GM12878 (cell line): Measurements from ENCODE around the gene DAGLA. TPM values are rescaled to one million over a fixed set of nuclear protein-coding genes. Genes with fewer than 3 reads are reported as not detected.

Experiments used
- ATAC-seq: fragments of 200-7000 bp; cut with Tn5 transposase; 3 replicates; pipeline ENCODE4 v1.9.1; 2020; ENCODE audit warnings: mild to moderate bottlenecking, moderate library complexity
- BruUV-seq: library from RNA; stranded (reverse); fragments of 400-500 nt; replicated peaks from 2 replicates; lab custom pipeline; 2021; lab: Mats Ljungman, UMichigan
- CTCF ChIA-PET: fragments of 300-600 bp; sonication (Branson Sonifier 250); formaldehyde crosslinking; extraction: SDS; loops from one replicate; lab custom pipeline; 2021; ENCODE audit warnings: inconsistent platforms; lab: Yijun Ruan, JAX
- POLR2A ChIA-PET: fragments of 350-600 bp; formaldehyde crosslinking; extraction: SDS; loops from one replicate; lab custom pipeline; 2021; ENCODE audit warnings: inconsistent platforms; lab: Charles Lee
- RAD21 ChIA-PET: fragments of 300-600 bp; sonication (Branson Sonifier 250); formaldehyde crosslinking; loops from one replicate; lab custom pipeline; 2023; ENCODE audit warnings: antibody characterized with exemption; ENCODE audit not compliant: unreplicated experiment; lab: Charles Lee
- SMC1A ChIA-PET: fragments of 300-600 bp; sonication (Branson Sonifier 250); formaldehyde crosslinking; loops from one replicate; lab custom pipeline; 2023; ENCODE audit not compliant: unreplicated experiment, uncharacterized antibody; lab: Charles Lee
- DNase-seq: peaks from one replicate; pipeline ENCODE4 v3.0.0-alpha.2; 2011; ENCODE audit warnings: low read depth, low spot score
- FAIRE-seq: peaks from 3 replicates; lab custom pipeline; 2011; peaks lifted over from hg19 to GRCh38; lab: Jason Lieb, UNC
- H2AFZ ChIP-seq: 2 replicates; pipeline ENCODE4 v1.6.0; 2011; ENCODE audit warnings: low read depth, low read length, control low read depth; ENCODE audit not compliant: control insufficient read depth
- H3K27ac ChIP-seq: 2 replicates; pipeline ENCODE4 v1.5.1; 2011; ENCODE audit warnings: control low read depth; ENCODE audit not compliant: control insufficient read depth, insufficient read depth
- H3K27me3 ChIP-seq, 2 experiments: replicated peaks in 1 of 2; 2 replicates each; pipeline versions ENCODE4 v1.6.0 to v1.6.1; 2011; ENCODE audit warnings: low read length in 1 of 2; ENCODE audit not compliant: control insufficient read depth in 2 of 2, insufficient read depth in 2 of 2
- H3K36me3 ChIP-seq, 2 experiments: 2 replicates each; pipeline ENCODE4 v1.5.1; 2011; ENCODE audit warnings: low read length in 1 of 2; ENCODE audit not compliant: control insufficient read depth in 2 of 2, insufficient read depth in 2 of 2
- H3K4me1 ChIP-seq: 2 replicates; pipeline ENCODE4 v1.6.1; 2011; ENCODE audit warnings: mild to moderate bottlenecking, low read length, moderate library complexity, mixed read lengths; ENCODE audit not compliant: control insufficient read depth, insufficient read depth
- H3K4me2 ChIP-seq: 2 replicates; pipeline ENCODE4 v1.6.0; 2011; ENCODE audit warnings: control low read depth; ENCODE audit not compliant: control insufficient read depth, insufficient read depth
- H3K4me3 ChIP-seq: fragments of 200-600 bp; sonication (generic); 2 replicates; pipeline ENCODE4 v1.5.1; 2016
- H3K79me2 ChIP-seq: 2 replicates; pipeline ENCODE4 v1.6.0; 2011; ENCODE audit warnings: low read length; ENCODE audit not compliant: control insufficient read depth, insufficient read depth
- H3K9ac ChIP-seq: 2 replicates; pipeline ENCODE4 v1.8.0; 2011; ENCODE audit warnings: low read length, control low read depth, mixed read lengths; ENCODE audit not compliant: control insufficient read depth, insufficient read depth
- H3K9me3 ChIP-seq: replicated peaks from 3 replicates; pipeline ENCODE4 v1.5.1; 2011; ENCODE audit warnings: mild to moderate bottlenecking, low read length; ENCODE audit not compliant: control insufficient read depth, insufficient read depth
- H4K20me1 ChIP-seq: 2 replicates; pipeline ENCODE4 v1.6.0; 2011; ENCODE audit not compliant: control insufficient read depth, insufficient read depth
- SMC3 ChIP-seq: IDR thresholded peaks from 2 replicates; pipeline ENCODE4 v1.6.1; 2011; ENCODE audit warnings: low read length, improper control_type of control experiment, borderline replicate concordance
- TBL1XR1 ChIP-seq: IDR thresholded peaks from 2 replicates; pipeline ENCODE4 v1.6.1; 2012; ENCODE audit warnings: low read depth, low read length, improper control_type of control experiment
- WRNIP1 ChIP-seq: IDR thresholded peaks from 2 replicates; pipeline ENCODE4 v1.6.1; 2011; ENCODE audit warnings: low read depth, low read length, improper control_type of control experiment, borderline replicate concordance
- WGBS: methylation state at CpG from one replicate; pipeline ENCODE4 v1.1.6; 2016; ENCODE audit warnings: low lambda C conversion rate; ENCODE audit not compliant: insufficient replicate concordance, insufficient coverage; ENCODE audit errors: missing lambda C conversion rate; 5-methylcytosine and 5-hydroxymethylcytosine counted together
- in situ Hi-C: fragments of 300-500 bp; cut with MboI; formaldehyde crosslinking; loops from 9 replicates; pipeline ENCODE4 v1.14.3; 2018; ENCODE audit warnings: mixed read lengths
- intact Hi-C: fragments of 100-400 bp; cut with micrococcal nuclease; formaldehyde crosslinking; loops from one replicate; pipeline ENCODE4 v1.14.2; 2022; ENCODE audit not compliant: unreplicated experiment
- polyA plus RNA-seq, 11 experiments: library from polyadenylated mRNA; depleted of rRNA in 4 of 11; unstranded in 6 of 11; stranded (reverse) in 5 of 11; fragments of >200 nt; fragmentation: Nextera tagmentation in 4 of 11; fragmentation: Illumina TruSeq in 1 of 11; extraction: Ambion mirVana in 4 of 11; extraction: Trizol in 1 of 11; gene quantifications; 1 replicate in 1 of 11; 2 replicates in 10 of 11; pipeline versions ENCODE4 v1.2.1 to v1.2.3, GENCODE V29; 2011 to 2016; ENCODE audit warnings: inconsistent platforms in 2 of 11, missing spikeins in 2 of 11, low read depth in 1 of 11
- total RNA-seq, 4 experiments: library from RNA; depleted of rRNA in 3 of 4; stranded (reverse); fragments of >200 nt in 3 of 4; fragmentation: Illumina TruSeq in 1 of 4; extraction: Trizol in 1 of 4; gene quantifications; 2 replicates each; pipeline versions ENCODE4 v1.2.1 to v1.2.3, GENCODE V29; 2013 to 2021
- TF ChIP-seq, protein P1 (sequence below): fragments of 450-650 bp; IDR thresholded peaks from 2 replicates; pipeline ENCODE4 v1.6.1; 2017; ENCODE audit warnings: low read depth, mild to moderate bottlenecking, moderate library complexity

The DAGLA gene
- total and polyA plus RNA-seq, 10 of the 15 experiments (the other 5 are each of a cell fraction or from before 2014, with no cell fraction given) = 0.05 TPM; not detected in 9

DNA sequence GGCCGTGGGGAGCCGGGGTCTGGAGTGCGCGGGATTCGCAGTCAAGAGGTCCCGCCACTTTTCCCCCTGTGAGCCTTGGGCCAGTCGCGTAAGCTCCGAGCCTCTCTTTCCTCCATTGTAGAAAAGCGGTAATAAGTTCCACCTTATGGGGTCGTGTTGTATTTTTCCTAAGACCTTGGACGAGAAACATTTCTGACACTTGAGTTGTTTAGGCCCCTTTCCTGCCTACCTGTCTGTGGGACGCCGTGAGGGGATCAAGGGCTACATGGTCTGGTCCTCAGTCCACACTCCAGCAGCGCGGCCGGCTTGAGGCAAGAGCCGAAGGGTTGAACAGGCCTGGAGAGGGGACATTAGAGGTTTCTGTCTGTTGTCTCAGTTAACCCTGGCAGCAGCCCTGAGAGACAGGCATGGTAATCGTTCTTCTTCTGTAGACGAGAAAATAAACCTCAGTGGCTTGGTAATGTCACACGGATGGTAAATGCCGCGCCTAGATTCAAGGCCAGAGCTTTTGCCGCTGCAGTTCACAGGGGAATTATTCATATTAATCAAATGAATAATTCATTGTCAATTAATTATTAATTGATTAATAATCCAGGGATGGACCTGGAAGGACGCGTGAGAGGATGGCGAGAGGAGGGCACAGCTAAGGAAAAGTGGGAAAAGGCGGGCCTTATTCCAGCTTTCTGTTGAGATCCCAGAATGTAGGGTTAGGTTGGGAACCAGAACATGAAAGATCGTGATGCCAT, 113.1 kb downstream of the DAGLA start:
- Histone ChIP-seq H3K4me2 (peak overlapping the region; percentile 66), H3K27me3 (no peaks in the 10 kb centered on the region), H3K9me3 (no peaks in the 10 kb centered on the region), H2AFZ (peak overlapping the region; percentile 99), H3K36me3 (peaks cover 15 to 17% of the 10 kb centered on the region in 2 experiments; a peak in 3 of 4 replicates), H3K4me1 (no peaks in the 10 kb centered on the region; the same call in 1 of the 2 replicates), H3K4me3 (peak overlapping the region; percentile 98), H4K20me1 (no peaks in the 10 kb centered on the region), H3K79me2 (peaks cover 79% of the 10 kb centered on the region), H3K9ac (peak overlapping the region; percentile 100), H3K27ac (peak overlapping the region; percentile 100)
- FAIRE-seq (no peak), DNase-seq (no peak), ATAC-seq (peak; percentile 39)
- CTCF ChIA-PET = interaction anchor here (0.6 to 12.7 kb wide), 14 partner anchors 17 to 315 kb away, joined by 3 to 200 read pairs (median 5); partner anchors contain the start of gene BEST1
- in situ Hi-C loops = no loop called here
- peak; percentile 2; the same call in 1 of the 2 replicates for TF ChIP-seq TBL1XR1
- 0 out of 2 replicates have a peak, but pooled peaks have one; percentile 45 for TF ChIP-seq WRNIP1
- TF ChIP-seq SMC3 = 0 out of 2 replicates have a peak, but pooled peaks have one; percentile 11
- TF ChIP-seq, protein P1, sequence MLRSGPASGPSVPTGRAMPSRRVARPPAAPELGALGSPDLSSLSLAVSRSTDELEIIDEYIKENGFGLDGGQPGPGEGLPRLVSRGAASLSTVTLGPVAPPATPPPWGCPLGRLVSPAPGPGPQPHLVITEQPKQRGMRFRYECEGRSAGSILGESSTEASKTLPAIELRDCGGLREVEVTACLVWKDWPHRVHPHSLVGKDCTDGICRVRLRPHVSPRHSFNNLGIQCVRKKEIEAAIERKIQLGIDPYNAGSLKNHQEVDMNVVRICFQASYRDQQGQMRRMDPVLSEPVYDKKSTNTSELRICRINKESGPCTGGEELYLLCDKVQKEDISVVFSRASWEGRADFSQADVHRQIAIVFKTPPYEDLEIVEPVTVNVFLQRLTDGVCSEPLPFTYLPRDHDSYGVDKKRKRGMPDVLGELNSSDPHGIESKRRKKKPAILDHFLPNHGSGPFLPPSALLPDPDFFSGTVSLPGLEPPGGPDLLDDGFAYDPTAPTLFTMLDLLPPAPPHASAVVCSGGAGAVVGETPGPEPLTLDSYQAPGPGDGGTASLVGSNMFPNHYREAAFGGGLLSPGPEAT = no peak; the same call in 1 of the 2 replicates
- RAD21 ChIA-PET = interaction anchor here (1.1 to 6.2 kb wide), 9 partner anchors 8 to 315 kb away, joined by 3 to 96 read pairs (median 4); partner anchors contain the start of gene BEST1
- under 1% methylated on average over 29 of the region's 29 CpGs for WGBS
- POLR2A ChIA-PET = interaction anchor here (0.8 to 6.7 kb wide), 11 partner anchors 8 to 294 kb away, joined by 3 to 60 read pairs (median 5); partner anchors contain the start of genes FADS1 and MYRF
- BruUV-seq = TSS peak; percentile 73
- SMC1A ChIA-PET = interaction anchor here (1.1 to 8.3 kb wide), 9 partner anchors 37 to 315 kb away, joined by 3 to 91 read pairs (median 4); partner anchors contain the start of gene FADS3
- intact Hi-C loops = loop anchor here (2.0 kb wide), 1 partner anchor 42 kb away; no protein-coding TSS in a partner anchor
